Fibroblast of the aortic adventitia (primary cell): ENCODE results near the gene MSRB2. TPM values are rescaled to one million over a fixed set of nuclear protein-coding genes. Genes with fewer than 3 reads are reported as not detected.
A peak's percentile ranks its signal among the peaks of the same experiment; 100 is the strongest.

Experiments used
- DNase-seq: peaks from one replicate; pipeline ENCODE4 v3.0.0-alpha.2; 2010; ENCODE audit warnings: low read depth
- H3K4me3 ChIP-seq: 2 replicates; pipeline ENCODE4 v1.5.1; 2011; ENCODE audit warnings: low read depth, mild to moderate bottlenecking, control low read depth, low read length, moderate library complexity
- total RNA-seq: library from RNA; depleted of rRNA; stranded (reverse); fragments of >200 nt; gene quantifications from 2 replicates; pipeline ENCODE4 v1.2.3, GENCODE V29; 2012; ENCODE audit warnings: low replicate concordance
- TF ChIP-seq, protein P1 (sequence below): IDR thresholded peaks from 2 replicates; pipeline ENCODE4 v1.5.1; 2011; ENCODE audit warnings: mild to moderate bottlenecking, low read length, control low read depth, inconsistent platforms; ENCODE audit not compliant: insufficient read depth

MSRB2 gene
- total RNA-seq, 1 donor = 7.3 TPM

DNA sequence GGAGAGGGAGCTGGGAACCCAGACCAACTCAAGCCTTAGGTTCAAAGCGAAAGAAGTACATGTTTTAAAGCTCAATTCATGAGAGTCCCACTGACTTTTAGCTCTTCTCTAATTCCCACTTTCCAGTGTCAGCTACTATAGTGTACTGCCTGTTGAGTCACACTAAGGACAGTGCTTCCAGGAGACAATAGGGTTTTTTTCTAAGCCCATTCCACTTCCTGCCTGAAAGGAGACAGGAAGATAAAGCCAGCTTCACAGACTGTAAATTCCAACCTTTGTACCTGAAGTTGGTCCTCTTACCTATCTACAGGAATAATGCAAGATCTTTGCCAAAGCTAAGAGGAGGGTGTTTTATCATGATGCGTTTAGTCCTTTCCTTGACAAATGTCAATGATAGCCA lies 4.4 kb downstream of the MSRB2 start:
- no peak overlapping the region for H3K4me3 ChIP-seq
- TF ChIP-seq, protein P1, sequence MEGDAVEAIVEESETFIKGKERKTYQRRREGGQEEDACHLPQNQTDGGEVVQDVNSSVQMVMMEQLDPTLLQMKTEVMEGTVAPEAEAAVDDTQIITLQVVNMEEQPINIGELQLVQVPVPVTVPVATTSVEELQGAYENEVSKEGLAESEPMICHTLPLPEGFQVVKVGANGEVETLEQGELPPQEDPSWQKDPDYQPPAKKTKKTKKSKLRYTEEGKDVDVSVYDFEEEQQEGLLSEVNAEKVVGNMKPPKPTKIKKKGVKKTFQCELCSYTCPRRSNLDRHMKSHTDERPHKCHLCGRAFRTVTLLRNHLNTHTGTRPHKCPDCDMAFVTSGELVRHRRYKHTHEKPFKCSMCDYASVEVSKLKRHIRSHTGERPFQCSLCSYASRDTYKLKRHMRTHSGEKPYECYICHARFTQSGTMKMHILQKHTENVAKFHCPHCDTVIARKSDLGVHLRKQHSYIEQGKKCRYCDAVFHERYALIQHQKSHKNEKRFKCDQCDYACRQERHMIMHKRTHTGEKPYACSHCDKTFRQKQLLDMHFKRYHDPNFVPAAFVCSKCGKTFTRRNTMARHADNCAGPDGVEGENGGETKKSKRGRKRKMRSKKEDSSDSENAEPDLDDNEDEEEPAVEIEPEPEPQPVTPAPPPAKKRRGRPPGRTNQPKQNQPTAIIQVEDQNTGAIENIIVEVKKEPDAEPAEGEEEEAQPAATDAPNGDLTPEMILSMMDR = no peak
- DNase-seq = peak; percentile 2

DNA sequence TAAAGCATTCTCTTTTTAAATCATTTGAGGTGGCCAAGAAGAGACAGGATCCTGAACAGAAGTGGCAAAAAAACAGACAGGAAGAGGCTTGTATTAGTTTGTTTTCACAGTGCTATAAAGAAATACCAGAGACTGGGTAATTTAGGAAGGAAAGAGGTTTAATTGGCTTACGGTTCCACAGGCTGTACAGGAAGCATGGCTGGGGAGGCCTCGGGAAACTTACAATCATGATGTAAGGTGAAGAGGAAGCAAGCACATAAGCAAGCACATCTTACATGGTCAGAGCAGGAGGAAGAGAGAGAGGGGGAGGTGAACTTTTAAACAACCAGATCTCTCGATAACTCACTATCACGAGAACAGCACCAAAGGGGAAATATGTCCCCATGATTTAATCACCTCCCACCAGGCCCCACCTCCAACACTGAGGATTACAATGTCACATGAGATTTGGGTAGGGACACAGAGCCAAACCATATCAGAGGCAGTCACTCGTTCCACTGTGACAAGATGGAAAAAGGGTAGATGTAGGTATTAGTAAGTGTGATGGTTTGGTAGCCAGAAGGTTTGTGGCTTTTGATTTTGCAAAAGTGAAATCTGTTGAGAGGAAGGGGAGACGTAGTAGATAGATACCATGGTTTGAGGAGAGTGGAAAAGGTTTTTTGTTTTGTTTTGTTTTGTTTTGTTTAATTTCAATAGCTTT lies 5.1 kb downstream of the MSRB2 start:
- no peak overlapping the region for H3K4me3 ChIP-seq
- TF ChIP-seq, protein P1 = no peak
- no peak for DNase-seq

- no peak for DNase-seq
- H3K4me3 ChIP-seq = no peak overlapping the region
- TF ChIP-seq, protein P1 = no peak
These were observed 11.1 kb downstream of the MSRB2 start for GRCh38 chr10:23106331-23107072.

GRCh38 chr10:23110722-23111516 lies 15.5 kb downstream of the MSRB2 start:
- DNase-seq = no peak
- H3K4me3 ChIP-seq = no peak overlapping the region

DNA sequence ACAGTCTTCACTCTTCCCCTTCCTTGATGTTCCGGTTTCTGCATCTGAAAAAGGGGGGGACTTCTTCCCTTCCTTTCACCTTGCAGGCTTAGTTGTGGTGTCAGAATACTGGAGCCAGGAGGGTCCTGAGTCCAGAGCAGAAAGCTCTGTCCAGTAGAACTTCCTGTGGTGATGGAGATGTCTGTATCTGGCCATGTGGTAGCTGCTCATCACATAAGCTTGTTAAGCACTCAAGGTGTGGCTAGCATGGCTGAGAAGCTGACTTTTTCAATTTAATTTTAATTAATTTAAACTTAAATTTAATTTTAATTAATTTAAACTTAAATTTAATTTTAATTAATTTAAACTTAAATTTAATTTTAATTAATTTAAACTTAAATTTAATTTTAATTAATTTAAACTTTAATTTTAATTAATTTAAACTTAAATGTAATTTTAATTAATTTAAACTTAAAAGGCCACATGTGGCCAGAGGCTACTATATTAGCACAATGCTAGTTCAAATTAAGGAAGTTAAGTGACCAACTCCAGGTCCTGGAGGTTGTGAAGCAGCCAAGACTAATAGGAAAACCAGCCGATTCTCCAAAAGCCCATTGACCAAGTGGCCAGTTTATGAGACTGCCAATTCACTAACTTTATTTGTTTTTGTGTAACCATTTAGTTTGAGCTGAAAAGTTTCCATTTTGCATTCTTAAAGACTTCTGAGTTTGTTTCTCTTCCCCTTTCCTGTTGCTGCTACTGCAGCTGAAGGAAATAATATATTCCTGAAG lies 16.3 kb downstream of the MSRB2 start:
- TF ChIP-seq, protein P1 = no peak
- no peak overlapping the region for H3K4me3 ChIP-seq
- DNase-seq = no peak

More at GRCh38 chr10:23110722-23111516, 15.5 kb downstream of the MSRB2 start:
- TF ChIP-seq, protein P1 = no peak

GRCh38 chr10:23114228-23114850 lies 19.0 kb downstream of the MSRB2 start:
- DNase-seq = no peak
- TF ChIP-seq, protein P1 = no peak
- no peak overlapping the region for H3K4me3 ChIP-seq
